CD4-positive, alpha-beta T cell treated with Interleukin-12 subunit alpha and Interleukin-12 subunit beta, for 1 hour (primary cell): ENCODE data around the gene ZNF763.
"Not testable (repeated sequence)": the region's sequence is repeated elsewhere in the genome, so short reads cannot be mapped to it uniquely, and the experiment has no call there.

Experiments used
- DNase-seq: peaks from one replicate; pipeline ENCODE4 v3.0.0-alpha.2; 2020

ZNF763 gene

DNA sequence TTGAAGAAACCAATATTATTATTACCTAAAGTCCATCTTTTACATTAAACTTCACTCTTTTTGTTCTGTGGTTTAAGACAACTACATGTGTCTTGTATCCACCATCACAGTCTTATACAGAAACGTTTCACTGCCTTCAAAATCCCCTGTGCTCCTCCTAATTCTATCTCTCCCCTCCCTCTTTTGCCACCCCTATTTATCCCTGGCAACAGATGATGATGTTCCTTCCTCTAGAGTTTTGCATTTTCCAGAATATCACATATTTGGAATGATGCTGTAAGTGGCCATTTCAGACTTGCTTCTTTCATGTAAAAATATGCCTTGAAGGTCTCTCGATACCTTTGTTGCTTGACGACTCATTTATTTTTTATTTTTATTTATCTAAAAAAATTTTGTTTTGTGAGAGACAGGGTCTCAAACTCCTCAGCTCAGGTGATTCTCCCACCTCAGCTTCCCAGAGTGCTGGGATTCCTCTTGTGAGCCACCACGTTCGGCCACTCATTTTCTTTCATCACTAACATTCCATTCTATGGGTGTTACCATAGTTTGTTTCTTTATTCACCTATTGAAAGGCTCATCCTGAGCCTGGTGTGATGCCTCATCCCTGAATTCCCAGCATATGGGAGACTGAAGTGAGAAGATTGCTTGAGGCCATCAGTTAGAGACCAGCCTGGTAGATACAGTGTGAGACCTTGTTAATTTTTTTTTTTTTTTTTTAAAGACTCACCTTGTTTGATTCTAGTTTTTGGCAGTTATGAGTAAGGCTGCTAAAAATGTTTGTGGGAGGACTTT lies 8.4 kb downstream of the ZNF763 start:
- no peak for DNase-seq

DNA sequence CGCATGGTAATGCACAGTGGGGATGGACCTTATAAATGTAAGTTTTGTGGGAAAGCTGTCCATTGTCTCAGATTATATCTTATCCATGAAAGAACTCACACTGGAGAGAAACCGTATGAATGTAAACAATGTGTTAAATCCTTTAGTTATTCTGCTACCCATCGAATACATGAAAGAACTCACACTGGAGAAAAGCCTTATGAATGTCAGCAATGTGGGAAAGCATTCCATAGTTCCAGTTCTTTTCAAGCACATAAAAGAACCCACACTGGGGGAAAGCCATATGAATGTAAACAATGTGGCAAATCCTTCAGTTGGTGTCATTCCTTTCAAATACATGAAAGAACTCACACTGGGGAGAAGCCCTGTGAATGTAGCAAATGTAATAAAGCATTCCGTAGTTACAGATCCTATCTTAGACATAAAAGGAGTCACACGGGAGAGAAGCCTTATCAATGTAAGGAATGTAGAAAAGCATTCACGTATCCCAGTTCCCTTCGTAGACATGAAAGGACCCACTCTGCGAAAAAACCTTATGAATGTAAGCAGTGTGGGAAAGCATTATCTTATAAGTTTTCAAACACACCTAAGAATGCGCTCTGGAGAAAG lies 13.8 kb downstream of the ZNF763 start:
- DNase-seq, result no peak

DNA sequence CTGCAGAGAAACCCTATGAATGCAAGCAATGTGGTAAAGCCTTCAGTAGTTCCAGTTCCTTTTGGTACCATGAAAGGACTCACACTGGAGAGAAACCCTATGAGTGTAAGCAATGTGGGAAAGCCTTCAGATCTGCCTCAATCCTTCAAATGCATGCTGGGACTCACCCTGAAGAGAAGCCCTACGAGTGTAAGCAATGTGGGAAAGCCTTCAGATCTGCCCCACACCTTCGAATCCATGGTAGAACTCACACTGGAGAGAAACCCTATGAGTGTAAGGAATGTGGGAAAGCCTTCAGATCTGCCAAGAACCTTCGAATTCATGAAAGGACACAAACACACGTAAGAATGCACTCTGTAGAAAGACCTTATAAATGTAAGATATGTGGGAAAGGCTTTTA lies 14.7 kb downstream of the ZNF763 start:
- no peak for DNase-seq

DNA sequence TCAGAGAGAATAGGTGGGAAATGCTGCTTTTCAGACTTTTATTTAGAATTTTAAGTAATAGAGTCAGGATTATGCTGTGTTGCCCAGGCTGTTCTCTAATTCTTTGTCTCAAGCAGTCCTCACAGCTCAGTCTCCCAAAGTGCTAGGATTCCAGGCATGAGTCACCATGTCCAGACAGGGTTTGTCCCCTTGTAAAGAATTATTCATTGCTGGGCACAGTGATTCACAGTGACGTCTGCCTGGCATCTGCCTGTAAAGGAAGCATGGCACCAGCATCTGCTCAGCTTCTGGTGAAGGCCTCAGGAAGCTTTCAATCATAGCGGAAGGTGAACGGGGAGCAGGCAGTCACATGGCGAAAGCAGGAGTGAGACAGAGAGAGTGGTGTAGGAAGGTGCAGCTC lies 17.7 kb downstream of the ZNF763 start:
- no peak for DNase-seq

DNA sequence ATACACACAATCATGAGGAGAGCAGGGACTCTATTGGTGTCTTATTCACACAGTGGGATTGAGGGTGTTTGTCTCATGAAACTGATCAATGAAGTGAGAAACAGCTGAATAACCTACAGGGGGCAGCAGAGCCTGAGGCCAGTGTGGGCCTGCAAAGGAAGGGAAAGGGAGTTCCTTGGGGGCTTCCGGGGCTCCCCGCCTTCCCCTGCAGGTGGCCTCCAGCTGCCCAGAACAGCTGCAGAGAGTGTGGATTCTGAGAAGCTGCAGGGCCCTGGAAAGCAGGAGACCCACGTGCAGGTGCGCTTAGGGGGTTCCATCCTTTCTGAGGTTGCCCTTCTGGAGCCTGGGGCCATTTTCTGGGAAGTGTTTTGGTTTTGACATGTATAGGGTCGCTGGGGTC lies 20.1 kb downstream of the ZNF763 start:
- DNase-seq, result peak; percentile 29

DNA sequence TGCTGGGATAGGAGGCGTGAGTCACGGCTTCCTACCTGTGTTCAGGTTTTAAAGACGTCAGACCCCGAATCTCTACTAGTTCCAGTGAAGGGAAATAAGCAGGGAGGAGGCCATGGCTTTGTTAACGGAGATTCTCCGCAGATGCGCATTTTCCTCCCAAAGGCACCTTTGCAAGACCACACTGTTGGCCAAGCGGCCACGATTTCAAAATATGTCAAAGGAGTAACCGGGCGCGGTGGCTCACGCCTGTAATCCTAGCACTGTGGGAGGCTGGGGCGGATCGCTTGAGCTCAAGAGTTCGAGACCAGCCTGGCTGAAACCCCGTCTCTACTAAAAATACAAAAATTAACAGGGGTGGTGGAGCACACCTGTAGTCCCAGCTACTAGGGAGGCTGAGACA lies 21.9 kb downstream of the ZNF763 start:
- DNase-seq, result no peak

DNA sequence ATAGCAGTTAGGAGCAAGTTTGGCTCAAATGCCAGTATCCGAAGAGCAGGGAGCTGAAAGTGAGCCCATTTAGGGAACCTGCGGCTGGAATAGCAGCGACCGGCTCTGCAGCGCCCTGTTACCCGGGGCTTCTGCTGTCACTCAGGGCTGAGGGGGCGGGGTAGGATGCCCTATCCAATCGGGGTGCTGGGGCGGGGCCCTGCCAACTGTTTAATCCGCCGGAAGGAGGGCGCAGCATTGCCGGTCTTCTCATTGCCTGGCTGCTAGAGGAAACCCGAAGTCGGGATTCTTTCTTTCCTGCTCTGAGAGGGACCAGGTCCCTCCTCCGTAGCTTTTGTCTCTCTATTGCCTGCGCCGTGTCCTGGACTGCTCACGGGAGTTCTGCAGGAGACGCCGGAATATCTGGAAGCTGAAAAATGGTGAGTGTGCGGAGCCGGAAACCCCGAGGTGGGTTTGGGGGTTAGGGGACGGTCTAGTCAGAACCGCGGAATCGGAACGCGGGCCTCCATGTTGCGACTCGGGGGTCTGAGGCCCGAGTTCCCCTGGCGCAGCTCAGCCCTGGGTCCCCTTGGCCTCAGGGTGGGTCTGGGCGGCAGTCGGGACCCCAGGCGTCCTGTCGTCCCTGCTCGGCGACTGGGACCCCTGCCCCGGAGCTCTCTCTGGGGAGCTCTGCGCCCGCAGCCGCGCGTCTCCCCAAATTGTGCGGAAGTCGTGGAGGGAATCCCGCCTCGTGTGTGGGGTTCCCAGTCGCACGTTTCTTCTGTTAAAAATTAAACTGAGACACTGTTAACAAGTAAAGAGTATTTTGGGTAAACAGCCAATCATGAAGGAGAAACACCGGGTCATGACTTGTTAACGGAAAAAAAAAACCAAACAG lies 22.8 kb downstream of the ZNF763 start:
- peak; percentile 90 for DNase-seq

DNA sequence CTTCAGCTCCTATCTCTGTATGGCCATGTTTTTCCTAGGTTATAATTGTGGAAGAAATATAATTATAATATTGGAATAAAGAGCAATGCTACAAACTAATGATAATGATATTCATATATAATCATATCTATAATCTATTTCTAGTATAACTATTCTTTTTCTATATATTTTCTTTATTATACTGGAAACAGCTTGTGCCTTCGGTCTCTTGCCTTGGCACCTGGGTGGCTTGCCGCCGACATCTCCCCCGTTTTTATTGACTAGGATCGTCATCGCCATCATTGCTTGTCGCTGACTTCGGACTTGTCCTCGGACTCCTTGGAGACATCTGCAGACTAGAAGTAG lies 24.2 kb downstream of the ZNF763 start:
- no peak for DNase-seq

DNA sequence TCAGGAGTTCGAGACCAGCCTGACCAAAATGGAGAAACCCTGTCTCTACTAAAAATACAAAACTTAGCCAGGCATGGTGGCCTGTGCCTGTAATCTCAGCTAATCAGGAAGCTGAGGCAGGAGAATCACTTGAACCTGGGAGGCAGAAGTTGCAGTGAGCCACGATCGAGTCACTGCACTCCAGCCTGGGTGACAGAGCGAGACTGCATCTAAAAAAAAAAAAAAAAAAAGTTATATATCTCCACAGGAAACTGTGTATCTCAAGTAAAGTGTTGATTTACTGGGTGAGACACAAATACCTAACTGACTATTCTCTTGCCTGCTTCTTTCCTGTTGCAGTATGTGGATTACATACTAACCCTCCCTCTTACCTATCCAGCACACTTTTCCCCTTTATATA lies 27.1 kb downstream of the ZNF763 start:
- DNase-seq, result not testable (repeated sequence)

DNA sequence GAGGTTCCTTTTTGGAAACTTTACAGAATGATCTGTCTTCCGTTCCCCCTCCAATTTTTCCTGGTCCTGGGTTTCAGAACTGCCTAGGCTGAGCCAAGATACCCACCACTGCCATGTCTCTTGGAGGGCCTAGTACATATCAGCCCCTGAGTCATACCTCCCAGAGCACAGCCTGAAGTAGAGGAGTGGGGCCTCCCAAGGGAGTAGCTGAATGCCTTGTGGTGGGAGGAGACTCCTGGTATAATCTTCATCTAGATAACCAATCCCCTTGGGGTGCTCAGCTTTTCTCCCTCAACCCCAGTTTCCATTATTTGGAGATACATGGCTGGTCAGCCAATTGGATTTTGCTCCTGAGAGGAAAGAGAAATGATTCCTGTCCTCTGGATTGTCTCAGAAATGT lies 30.3 kb downstream of the ZNF763 start:
- no peak for DNase-seq

DNA sequence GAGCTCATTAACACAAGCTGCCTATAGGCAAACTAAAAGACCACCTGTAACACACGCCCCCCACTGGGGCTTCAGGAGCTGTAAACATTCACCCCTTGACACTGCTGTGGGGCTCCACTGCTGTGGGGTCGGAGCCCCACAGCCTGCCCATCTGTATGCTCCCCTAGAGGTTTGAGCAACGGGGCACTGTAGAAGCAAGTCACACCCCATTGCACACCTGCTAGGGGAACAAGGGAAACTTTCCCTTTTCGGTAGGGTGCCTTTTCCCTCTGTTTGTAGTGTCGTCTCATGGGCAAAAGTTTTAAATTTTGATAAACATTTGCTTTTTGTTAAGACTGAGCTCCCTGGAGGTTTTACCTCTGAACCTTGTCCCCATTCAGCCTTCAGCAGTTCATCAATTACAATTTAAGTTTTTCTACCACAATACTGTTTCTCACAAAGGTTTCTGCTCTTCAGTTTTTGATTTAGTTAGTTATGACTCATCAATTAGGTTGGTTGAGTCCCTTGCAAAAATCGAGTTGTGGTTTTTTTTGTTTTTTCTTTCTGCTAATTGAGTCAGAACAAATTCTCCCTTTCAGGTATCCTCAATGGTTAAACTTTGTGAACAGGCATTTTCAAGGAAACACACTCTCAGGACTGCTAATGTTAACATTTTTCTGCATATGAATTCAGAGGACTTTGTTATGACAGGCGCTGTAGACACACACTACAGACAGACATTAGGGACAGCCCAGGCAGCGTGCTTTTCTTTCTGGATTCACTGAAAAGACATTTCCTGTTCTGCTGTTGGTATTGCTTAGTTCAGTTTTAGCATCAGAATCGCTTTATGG lies 35.5 kb downstream of the ZNF763 start:
- no peak for DNase-seq

DNA sequence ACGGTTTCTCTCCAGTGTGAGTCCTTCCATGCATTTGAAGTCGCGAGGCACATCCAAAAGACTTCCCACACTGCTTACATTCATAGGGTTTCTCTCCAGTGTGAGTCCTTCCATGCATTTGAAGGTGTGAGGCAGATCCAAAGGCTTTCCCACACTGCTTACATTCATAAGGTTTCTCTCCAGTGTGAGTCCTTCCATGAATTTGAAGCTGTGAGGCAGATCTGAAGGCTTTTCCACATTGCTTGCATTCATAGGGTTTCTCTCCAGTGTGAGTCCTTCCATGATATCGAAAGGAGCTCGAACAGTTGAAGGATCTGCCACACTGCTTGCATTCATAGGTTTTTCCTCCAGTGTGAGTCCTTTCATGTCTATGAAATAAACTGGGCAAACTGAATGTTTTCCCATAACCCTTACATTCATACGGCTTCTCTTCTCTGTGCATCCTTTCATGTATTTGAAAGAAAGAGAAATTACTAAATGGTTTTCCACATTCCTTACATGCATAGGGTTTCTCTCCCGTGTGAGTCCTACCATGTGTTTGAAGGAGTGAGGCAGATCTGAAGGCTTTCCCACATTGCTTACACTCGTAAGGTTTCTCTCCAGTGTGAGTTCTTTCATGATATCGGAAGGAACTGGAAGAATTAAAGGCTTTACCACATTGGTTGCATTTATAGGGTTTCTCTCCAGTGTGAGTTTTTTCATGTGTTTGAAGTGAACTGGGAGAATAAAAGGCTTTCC lies 50.3 kb downstream of the ZNF763 start:
- no peak for DNase-seq

DNA sequence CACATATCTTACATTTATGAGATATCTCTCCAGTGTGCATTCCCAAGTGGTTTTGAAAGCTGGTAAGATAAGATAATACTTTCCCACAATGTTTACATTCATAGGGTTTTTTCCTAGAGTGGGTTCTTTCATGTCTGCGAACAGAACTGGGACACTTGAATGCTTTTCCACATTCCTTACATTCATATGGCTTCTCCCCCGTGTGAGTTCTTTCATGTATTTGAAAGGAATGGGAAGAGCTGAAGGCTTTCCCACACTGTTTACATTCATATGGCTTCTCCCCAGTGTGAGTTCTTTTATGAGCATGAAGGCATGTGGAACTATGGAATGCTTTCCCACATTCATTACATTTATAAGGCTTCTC lies 50.9 kb downstream of the ZNF763 start:
- no peak for DNase-seq
